K562 (cell line): Measurements from ENCODE around the gene USP49. TPM values are rescaled to one million over a fixed set of nuclear protein-coding genes. Genes with fewer than 3 reads are reported as not detected.

Source experiments
- ARID1B ChIP-seq: fragments of 450-650 bp; IDR thresholded peaks from 2 replicates; pipeline ENCODE4 v1.6.1; 2016; ENCODE audit warnings: antibody characterized with exemption, mild to moderate bottlenecking, inconsistent platforms
- BCOR ChIP-seq: fragments of 450-650 bp; IDR thresholded peaks from 2 replicates; pipeline ENCODE4 v1.6.1; 2016
- E2F3 ChIP-seq: fragments of 250-450 bp; sonication (Bioruptor Pico); IDR thresholded peaks from 2 replicates; pipeline ENCODE4 v1.4.0; 2020; ENCODE audit warnings: mild to moderate bottlenecking
- EHMT2 ChIP-seq: fragments of 450-650 bp; IDR thresholded peaks from 2 replicates; pipeline ENCODE4 v1.6.1; 2018; ENCODE audit warnings: antibody characterized with exemption
- FUS ChIP-seq: fragments of 200-400 bp; formaldehyde crosslinking; optimal IDR thresholded peaks from 2 replicates; pipeline ENCODE3; 2017; ENCODE audit warnings: low read depth, low read length
- HDAC1 ChIP-seq, 2 experiments: fragments of 450-650 bp; IDR thresholded peaks; 2 replicates each; pipeline ENCODE4 v1.6.1; 2016 to 2017; ENCODE audit warnings: inconsistent platforms in 1 of 2, mild to moderate bottlenecking in 1 of 2, moderate library complexity in 1 of 2
- KAT2B ChIP-seq: IDR thresholded peaks from one replicate; pipeline ENCODE4 v1.6.1; 2012; ENCODE audit warnings: low read depth, mild to moderate bottlenecking, control low read depth, inconsistent platforms, low read length, moderate library complexity
- KDM2B ChIP-seq: fragments of 250-450 bp; sonication (Bioruptor Pico); IDR thresholded peaks from 2 replicates; pipeline ENCODE4 v1.8.0; 2021; ENCODE audit warnings: mild to moderate bottlenecking, moderate library complexity
- KDM4B ChIP-seq, 2 experiments: fragments of 450-650 bp in 1 of 2; sonication (generic) in 1 of 2; IDR thresholded peaks; 2 replicates each; pipeline ENCODE4 v1.6.1; 2016 to 2017; ENCODE audit warnings: borderline replicate concordance in 2 of 2, antibody characterized with exemption in 1 of 2, low read depth in 1 of 2, mild to moderate bottlenecking in 1 of 2
- MCM5 ChIP-seq: fragments of 450-650 bp; IDR thresholded peaks from 2 replicates; pipeline ENCODE4 v1.6.1; 2016; ENCODE audit warnings: low read depth
- PHB2 ChIP-seq: fragments of 450-650 bp; IDR thresholded peaks from 2 replicates; pipeline ENCODE4 v1.6.1; 2017; ENCODE audit warnings: low read depth
- PPARD ChIP-seq: fragments of 250-450 bp; sonication (Bioruptor Pico); IDR thresholded peaks from 2 replicates; pipeline ENCODE4 v1.8.0; 2022; ENCODE audit warnings: inconsistent platforms, mild to moderate bottlenecking, moderate library complexity
- PRMT5 ChIP-seq: sonication (generic); formaldehyde crosslinking; IDR thresholded peaks from 2 replicates; pipeline ENCODE4 v1.5.0; 2020; ENCODE audit warnings: missing genetic modification reagents
- SAFB2 ChIP-seq: fragments of 200-400 bp; formaldehyde crosslinking; IDR thresholded peaks from 2 replicates; pipeline ENCODE4 v1.6.1; 2018; ENCODE audit warnings: borderline replicate concordance, low read length, low read depth, moderate library complexity; ENCODE audit not compliant: severe bottlenecking
- SIX5 ChIP-seq, 2 experiments: IDR thresholded peaks; 2 replicates each; pipeline ENCODE4 v1.6.1; 2011; ENCODE audit warnings: low read length in 2 of 2, borderline replicate concordance in 1 of 2, low read depth in 1 of 2, mild to moderate bottlenecking in 1 of 2, moderate library complexity in 1 of 2; ENCODE audit not compliant: insufficient read depth in 1 of 2
- TGIF2 ChIP-seq: sonication (generic); formaldehyde crosslinking; IDR thresholded peaks from 2 replicates; pipeline ENCODE4 v1.8.1; 2022; ENCODE audit warnings: mild to moderate bottlenecking, missing genetic modification reagents, moderate library complexity
- ZBED1 ChIP-seq: IDR thresholded peaks from 2 replicates; pipeline ENCODE4 v1.6.1; 2014
- ZFPM2 ChIP-seq: fragments of 250-450 bp; sonication (Bioruptor Pico); IDR thresholded peaks from 2 replicates; pipeline ENCODE4 v1.5.1; 2022; ENCODE audit warnings: mild to moderate bottlenecking
- ZNF212 ChIP-seq: fragments of 450-650 bp; formaldehyde crosslinking; IDR thresholded peaks from 2 replicates; pipeline ENCODE4 v1.4.0; 2020; ENCODE audit warnings: mild to moderate bottlenecking
- ZNF717 ChIP-seq: fragments of 250-450 bp; sonication (Bioruptor Pico); IDR thresholded peaks from 2 replicates; pipeline ENCODE4 v1.5.0; 2021
- polyA plus RNA-seq, 8 experiments: library from polyadenylated mRNA; depleted of rRNA in 4 of 8; stranded (reverse) in 5 of 8; unstranded in 3 of 8; fragments of >200 nt; fragmentation: Nextera tagmentation in 2 of 8; fragmentation: Illumina TruSeq in 1 of 8; extraction: Ambion mirVana in 2 of 8; extraction: Trizol in 1 of 8; gene quantifications; 2 replicates each; pipeline versions ENCODE4 v1.2.1 to v1.2.3, GENCODE V29; 2011 to 2014; ENCODE audit warnings: inconsistent platforms in 1 of 8, missing spikeins in 1 of 8
- total RNA-seq, 7 experiments: library from RNA; depleted of rRNA in 6 of 7; stranded (reverse); fragments of >200 nt in 6 of 7; fragmentation: Illumina TruSeq in 2 of 7; extraction: Trizol in 2 of 7; gene quantifications; 2 replicates each; pipeline versions ENCODE4 v1.2.1 to v1.2.3, GENCODE V29; 2011 to 2021; ENCODE audit warnings: low replicate concordance in 1 of 7
- TF ChIP-seq, protein P1 (sequence below): fragments of 250-450 bp; sonication (Bioruptor Pico); IDR thresholded peaks from 2 replicates; pipeline ENCODE4 v1.4.0; 2020; ENCODE audit warnings: mild to moderate bottlenecking, moderate library complexity
- TF ChIP-seq, protein P2 (sequence below): IDR thresholded peaks from 2 replicates; pipeline ENCODE4 v1.6.1; 2011; ENCODE audit not compliant: insufficient read length; ENCODE audit errors: extremely low read depth
- TF ChIP-seq, protein P3 (sequence below): fragments of 450-650 bp; formaldehyde crosslinking; IDR thresholded peaks from 2 replicates; pipeline ENCODE4 v1.4.0; 2020; ENCODE audit warnings: mild to moderate bottlenecking, moderate library complexity
- TF ChIP-seq, protein P4 (sequence below): fragments of 450-650 bp; formaldehyde crosslinking; IDR thresholded peaks from 2 replicates; pipeline ENCODE4 v1.4.0; 2020; ENCODE audit warnings: mild to moderate bottlenecking, moderate library complexity

Gene USP49
- total and polyA plus RNA-seq, 9 of the 15 experiments (the other 6 are each of a cell fraction or from before 2014, with no cell fraction given), result 1.0 to 9.9 (median 6.5) TPM

DNA sequence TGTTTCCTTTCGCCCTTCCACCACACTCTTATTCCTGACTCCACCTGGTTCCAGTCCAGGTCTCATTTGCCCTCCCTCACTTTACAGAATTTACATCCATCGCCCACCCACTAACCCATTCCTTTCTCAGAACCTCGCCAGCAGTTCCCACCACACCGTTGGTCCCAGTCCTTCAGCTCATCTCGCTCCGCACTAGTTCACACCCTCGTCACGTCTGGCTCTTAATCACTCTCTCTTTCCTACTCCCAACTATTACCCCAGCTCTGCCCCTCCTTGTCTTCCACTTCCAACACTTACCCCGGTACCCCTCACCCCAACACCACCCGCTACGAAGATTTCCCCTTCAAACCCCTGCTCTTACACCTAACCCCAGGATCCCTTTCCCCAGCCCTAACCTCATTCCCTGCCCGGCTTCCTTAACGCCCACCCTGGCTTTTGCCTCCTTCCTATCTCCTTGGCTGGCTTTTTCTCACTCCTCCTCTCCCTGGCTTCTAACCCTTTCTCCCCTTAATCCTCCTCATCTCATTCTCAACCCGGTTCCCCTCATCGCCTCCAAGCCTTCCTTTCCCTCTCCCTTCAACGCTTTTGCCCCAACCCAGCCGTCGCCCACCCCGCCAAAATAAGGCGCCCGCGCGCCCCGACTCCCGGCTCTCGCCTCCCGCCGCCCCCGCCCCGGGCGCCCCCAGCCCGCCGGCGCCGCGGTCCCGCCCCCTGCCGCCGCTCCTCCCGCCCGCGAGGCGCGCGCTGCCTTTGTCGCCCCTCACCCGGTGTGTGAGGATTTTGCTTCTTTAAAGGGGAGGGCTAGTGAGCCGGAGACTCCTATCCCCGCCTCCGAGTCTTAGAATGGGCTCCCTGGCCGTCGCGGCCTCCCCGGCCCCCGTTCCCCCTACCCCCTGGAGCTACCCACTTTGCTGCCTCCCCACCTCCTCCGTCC lies 542 bp downstream of the USP49 start (continued):
- TF ChIP-seq HDAC1 (IDR thresholded peaks at IDR 0.05) (peak in 1 of 2 experiments; percentile 59; a peak in 2 of 4 replicates), KDM2B (CRISPR knock-in tag) (0 out of 2 replicates have a peak, but pooled peaks have one; percentile 48), PHB2 (peak; percentile 69; the same call in 1 of the 2 replicates), BCOR (peak; percentile 33; the same call in 1 of the 2 replicates), ZNF717 (CRISPR knock-in tag) (no peak), EHMT2 (peak; percentile 39; the same call in 1 of the 2 replicates), E2F3 (CRISPR knock-in tag) (no peak), KAT2B (no peak), ZNF212 (no peak), SAFB2 (no peak), PPARD (CRISPR knock-in tag) (no peak), FUS (no peak), KDM4B (IDR thresholded peaks at IDR 0.05; ENCODE audit: borderline replicate concordance in 2 of 2, low read depth in 1 of 2) (no peak), TGIF2 (CRISPR knock-in tag) (no peak), ZFPM2 (CRISPR knock-in tag) (no peak), ARID1B (0 out of 2 replicates have a peak, but pooled peaks have one; percentile 10), PRMT5 (no peak), MCM5 (0 out of 2 replicates have a peak, but pooled peaks have one; percentile 16), SIX5 (IDR thresholded peaks at IDR 0.05; ENCODE audit: borderline replicate concordance in 1 of 2, insufficient read depth in 1 of 2, low read depth in 1 of 2, low read length in 2 of 2) (0 out of 4 replicates have a peak, but pooled peaks of 1 of the 2 experiments have one; percentile 13), ZBED1 (no peak)
- TF ChIP-seq, protein P1, sequence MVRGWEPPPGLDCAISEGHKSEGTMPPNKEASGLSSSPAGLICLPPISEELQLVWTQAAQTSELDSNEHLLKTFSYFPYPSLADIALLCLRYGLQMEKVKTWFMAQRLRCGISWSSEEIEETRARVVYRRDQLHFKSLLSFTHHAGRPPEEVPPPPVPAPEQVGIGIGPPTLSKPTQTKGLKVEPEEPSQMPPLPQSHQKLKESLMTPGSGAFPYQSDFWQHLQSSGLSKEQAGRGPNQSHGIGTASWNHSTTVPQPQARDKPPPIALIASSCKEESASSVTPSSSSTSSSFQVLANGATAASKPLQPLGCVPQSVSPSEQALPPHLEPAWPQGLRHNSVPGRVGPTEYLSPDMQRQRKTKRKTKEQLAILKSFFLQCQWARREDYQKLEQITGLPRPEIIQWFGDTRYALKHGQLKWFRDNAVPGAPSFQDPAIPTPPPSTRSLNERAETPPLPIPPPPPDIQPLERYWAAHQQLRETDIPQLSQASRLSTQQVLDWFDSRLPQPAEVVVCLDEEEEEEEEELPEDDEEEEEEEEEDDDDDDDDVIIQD (CRISPR knock-in tag), result no peak
- TF ChIP-seq, protein P2, sequence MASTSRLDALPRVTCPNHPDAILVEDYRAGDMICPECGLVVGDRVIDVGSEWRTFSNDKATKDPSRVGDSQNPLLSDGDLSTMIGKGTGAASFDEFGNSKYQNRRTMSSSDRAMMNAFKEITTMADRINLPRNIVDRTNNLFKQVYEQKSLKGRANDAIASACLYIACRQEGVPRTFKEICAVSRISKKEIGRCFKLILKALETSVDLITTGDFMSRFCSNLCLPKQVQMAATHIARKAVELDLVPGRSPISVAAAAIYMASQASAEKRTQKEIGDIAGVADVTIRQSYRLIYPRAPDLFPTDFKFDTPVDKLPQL, result no peak
- TF ChIP-seq, protein P3, sequence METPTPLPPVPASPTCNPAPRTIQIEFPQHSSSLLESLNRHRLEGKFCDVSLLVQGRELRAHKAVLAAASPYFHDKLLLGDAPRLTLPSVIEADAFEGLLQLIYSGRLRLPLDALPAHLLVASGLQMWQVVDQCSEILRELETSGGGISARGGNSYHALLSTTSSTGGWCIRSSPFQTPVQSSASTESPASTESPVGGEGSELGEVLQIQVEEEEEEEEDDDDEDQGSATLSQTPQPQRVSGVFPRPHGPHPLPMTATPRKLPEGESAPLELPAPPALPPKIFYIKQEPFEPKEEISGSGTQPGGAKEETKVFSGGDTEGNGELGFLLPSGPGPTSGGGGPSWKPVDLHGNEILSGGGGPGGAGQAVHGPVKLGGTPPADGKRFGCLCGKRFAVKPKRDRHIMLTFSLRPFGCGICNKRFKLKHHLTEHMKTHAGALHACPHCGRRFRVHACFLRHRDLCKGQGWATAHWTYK (CRISPR knock-in tag), result no peak
- TF ChIP-seq, protein P4, sequence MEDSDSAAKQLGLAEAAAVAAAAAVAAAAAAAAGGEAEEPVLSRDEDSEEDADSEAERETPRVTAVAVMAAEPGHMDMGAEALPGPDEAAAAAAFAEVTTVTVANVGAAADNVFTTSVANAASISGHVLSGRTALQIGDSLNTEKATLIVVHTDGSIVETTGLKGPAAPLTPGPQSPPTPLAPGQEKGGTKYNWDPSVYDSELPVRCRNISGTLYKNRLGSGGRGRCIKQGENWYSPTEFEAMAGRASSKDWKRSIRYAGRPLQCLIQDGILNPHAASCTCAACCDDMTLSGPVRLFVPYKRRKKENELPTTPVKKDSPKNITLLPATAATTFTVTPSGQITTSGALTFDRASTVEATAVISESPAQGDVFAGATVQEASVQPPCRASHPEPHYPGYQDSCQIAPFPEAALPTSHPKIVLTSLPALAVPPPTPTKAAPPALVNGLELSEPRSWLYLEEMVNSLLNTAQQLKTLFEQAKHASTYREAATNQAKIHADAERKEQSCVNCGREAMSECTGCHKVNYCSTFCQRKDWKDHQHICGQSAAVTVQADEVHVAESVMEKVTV (CRISPR knock-in tag), result no peak
